AG04450 (cell line): ENCODE measurements around the gene DOC2A. TPM values are rescaled to one million over a fixed set of nuclear protein-coding genes. Genes with fewer than 3 reads are reported as not detected.

ENCODE experiments used
- CTCF ChIA-PET: fragments of 300-600, 350-600 bp; formaldehyde crosslinking; extraction: SDS; loops from one replicate; lab custom pipeline; 2022; ENCODE audit warnings: antibody characterized with exemption, inconsistent platforms; lab: Charles Lee
- POLR2A ChIA-PET: fragments of 350-600 bp; formaldehyde crosslinking; extraction: SDS; loops from one replicate; lab custom pipeline; 2021; ENCODE audit warnings: antibody characterized with exemption, inconsistent platforms; lab: Yijun Ruan, JAX
- DNase-seq: peaks from one replicate; pipeline ENCODE4 v3.0.0-alpha.2; 2011; ENCODE audit warnings: low read depth, low spot score
- H3K27ac ChIP-seq: one replicate; pipeline ENCODE4 v1.5.1; 2012; ENCODE audit warnings: low read depth, low read length, control low read depth
- H3K27me3 ChIP-seq: one replicate; pipeline ENCODE4 v1.6.0; 2012; ENCODE audit warnings: low read length; ENCODE audit not compliant: control insufficient read depth, insufficient read depth
- H3K4me3 ChIP-seq: 2 replicates; pipeline ENCODE4 v1.5.1; 2011; ENCODE audit warnings: mild to moderate bottlenecking, low read depth, low read length, control low read depth
- H3K9me3 ChIP-seq: 2 replicates; pipeline ENCODE4 v1.5.1; 2012; ENCODE audit warnings: low read length; ENCODE audit not compliant: control insufficient read depth, insufficient read depth
- CTCF ChIP-seq: IDR thresholded peaks from 2 replicates; pipeline ENCODE4 v1.5.1; 2011; ENCODE audit warnings: low read depth, low read length, control low read depth, inconsistent platforms
- polyA plus RNA-seq: library from polyadenylated mRNA; depleted of rRNA; stranded (reverse); fragments of >200 nt; gene quantifications from 2 replicates; pipeline ENCODE4 v1.2.3, GENCODE V29; 2011

Gene DOC2A
- polyA plus RNA-seq, 1 experiment, result 0.22 TPM

GRCh38 chr16:30011714-30012504 is 1.1 kb upstream of the DOC2A start:
- Histone ChIP-seq H3K27ac (no peak overlapping the region), H3K9me3 (no peaks in the 10 kb centered on the region; the same call in 1 of the 2 replicates), H3K4me3 (no peak overlapping the region), H3K27me3 (peaks cover 29% of the 10 kb centered on the region)
- DNase-seq, result no peak
- TF ChIP-seq CTCF, result no peak
- CTCF ChIA-PET, result no interaction called here
- POLR2A ChIA-PET, result no interaction called here

- DNase-seq, result no peak
- TF ChIP-seq CTCF, result no peak
- H3K4me3 ChIP-seq, result peak overlapping the region; percentile 54; the same call in 1 of the 2 replicates
- H3K27me3 ChIP-seq, result peaks cover 26% of the 10 kb centered on the region
- no peak overlapping the region for H3K27ac ChIP-seq
- POLR2A ChIA-PET, result no interaction called here
- CTCF ChIA-PET, result interaction anchor here (0.6 kb wide), 1 partner anchor 156 kb away, joined by 4 read pairs; no protein-coding TSS in a partner anchor
- H3K9me3 ChIP-seq, result no peaks in the 10 kb centered on the region; the same call in 1 of the 2 replicates
Measured at GRCh38 chr16:30009990-30010843, 610 bp downstream of the DOC2A start.

- POLR2A ChIA-PET, result no interaction called here
- DNase-seq, result no peak
- CTCF ChIA-PET, result interaction anchor here (0.7 kb wide), 1 partner anchor 115 kb away, joined by 3 read pairs; no protein-coding TSS in a partner anchor
- no peaks in the 10 kb centered on the region; the same call in 1 of the 2 replicates for H3K9me3 ChIP-seq
- peaks cover 26% of the 10 kb centered on the region for H3K27me3 ChIP-seq
- no peak for TF ChIP-seq CTCF
- H3K27ac ChIP-seq, result no peak overlapping the region
- no peak overlapping the region for H3K4me3 ChIP-seq
Measured at GRCh38 chr16:30009085-30009862, 1.6 kb downstream of the DOC2A start.

- no peak for TF ChIP-seq CTCF
- Histone ChIP-seq H3K27me3 (peaks cover 26% of the 10 kb centered on the region), H3K27ac (no peak overlapping the region), H3K4me3 (no peak overlapping the region), H3K9me3 (no peaks in the 10 kb centered on the region; the same call in 1 of the 2 replicates)
- ChIA-PET CTCF (interaction anchor here (0.5 kb wide), 1 partner anchor 9 kb away, joined by 3 read pairs; no protein-coding TSS in a partner anchor), POLR2A (interaction anchor here (0.6 to 1.2 kb wide), 2 partner anchors 81 to 98 kb away, joined by 3 to 7 read pairs; no protein-coding TSS in a partner anchor)
- DNase-seq, result no peak
Measured at GRCh38 chr16:30007378-30007895, 3.4 kb downstream of the DOC2A start.
